HCT116 (cell line): Measurements from ENCODE around the gene EHMT1. TPM values are rescaled to one million over a fixed set of nuclear protein-coding genes. Genes with fewer than 3 reads are reported as not detected.

Experiments
- ATAC-seq: fragments of 200-7000 bp; cut with Tn5 transposase; 2 replicates; pipeline ENCODE4 v1.9.1; 2020; ENCODE audit warnings: mild to moderate bottlenecking, moderate library complexity
- BruUV-seq: library from RNA; stranded (reverse); fragments of 400-500 nt; replicated peaks from 2 replicates; lab custom pipeline; 2021; lab: Mats Ljungman, UMichigan
- CTCF ChIA-PET: fragments of 300-600 bp; sonication (Branson Sonifier 250); formaldehyde crosslinking; loops from one replicate; lab custom pipeline; 2021; ENCODE audit warnings: antibody characterized with exemption; lab: Charles Lee
- POLR2A ChIA-PET: fragments of 300-600, 350-600 bp; sonication (Branson Sonifier 250); formaldehyde crosslinking; loops from one replicate; lab custom pipeline; 2021; ENCODE audit warnings: antibody characterized with exemption; lab: Charles Lee
- RAD21 ChIA-PET, 2 experiments: fragments of 300-600 bp; sonication (Branson Sonifier 250); formaldehyde crosslinking; loops; one replicate each; lab custom pipeline; 2023; ENCODE audit warnings: low total read pairs in 2 of 2; ENCODE audit not compliant: uncharacterized antibody in 2 of 2, unreplicated experiment in 2 of 2, low non-redundant PET in 1 of 2; lab: Charles Lee
- DNase-seq: peaks from one replicate; pipeline ENCODE4 v3.0.0-alpha.2; 2010; ENCODE audit warnings: low read depth, low spot score
- H2AFZ ChIP-seq: fragments of 200-600 bp; shearing (Covaris generic), sonication (generic); 2 replicates; pipeline ENCODE4 v1.6.1; 2017; ENCODE audit warnings: low read depth, mixed run types, mixed read lengths, antibody characterized with exemption, low read length; ENCODE audit not compliant: poor library complexity, severe bottlenecking
- H3K27ac ChIP-seq: 2 replicates; pipeline ENCODE4 v1.5.1; 2012; ENCODE audit warnings: low read depth, low read length
- H3K27me3 ChIP-seq: fragments of 200-600 bp; sonication (generic); 2 replicates; pipeline ENCODE4 v1.6.1; 2016; ENCODE audit warnings: mixed run types, low read length, mixed read lengths; ENCODE audit not compliant: insufficient read depth
- H3K36me3 ChIP-seq, 2 experiments: fragments of 200-500 bp in 1 of 2; fragments of 200-600 bp in 1 of 2; sonication (Bioruptor generic) in 1 of 2; sonication (generic) in 1 of 2; 2 replicates each; pipeline versions ENCODE4 v1.5.1 to v1.6.1; 2014 to 2016; ENCODE audit warnings: low read length in 2 of 2, inconsistent platforms in 1 of 2, mixed read lengths in 1 of 2, mixed run types in 1 of 2; ENCODE audit not compliant: insufficient read depth in 2 of 2, control insufficient read depth in 1 of 2
- H3K4me1 ChIP-seq, 2 experiments: fragments of 200-600 bp in 1 of 2; sonication (generic) in 1 of 2; 2 replicates each; pipeline versions ENCODE4 v1.5.1 to v1.6.1; 2012 to 2017; ENCODE audit warnings: low read length in 2 of 2, inconsistent platforms in 1 of 2, mild to moderate bottlenecking in 1 of 2, mixed read lengths in 1 of 2, mixed run types in 1 of 2, moderate library complexity in 1 of 2; ENCODE audit not compliant: insufficient read depth in 2 of 2, control insufficient read depth in 1 of 2
- H3K4me2 ChIP-seq: fragments of 200-600 bp; sonication (generic); 2 replicates; pipeline ENCODE4 v1.6.1; 2017; ENCODE audit warnings: mixed run types, low read length, mixed read lengths
- H3K4me3 ChIP-seq, 2 experiments: fragments of 200-600 bp in 1 of 2; sonication (generic) in 1 of 2; replicated peaks in 1 of 2; 2 replicates each; pipeline ENCODE4 v1.5.1; 2011 to 2016; ENCODE audit warnings: low read length in 2 of 2, control low read depth in 1 of 2, low read depth in 1 of 2, mild to moderate bottlenecking in 1 of 2, mixed read lengths in 1 of 2, mixed run types in 1 of 2
- H3K79me2 ChIP-seq: fragments of 200-600 bp; sonication (generic); 2 replicates; pipeline ENCODE4 v1.6.1; 2017; ENCODE audit warnings: mild to moderate bottlenecking, mixed run types, low read length, moderate library complexity, mixed read lengths; ENCODE audit not compliant: insufficient read depth
- H3K9ac ChIP-seq: fragments of 200-600 bp; sonication (generic); 2 replicates; pipeline ENCODE4 v1.6.1; 2016; ENCODE audit warnings: low read length, mixed read lengths
- H3K9me2 ChIP-seq: fragments of 200-600 bp; sonication (generic), shearing (Covaris generic); 2 replicates; pipeline ENCODE4 v1.6.1; 2017; ENCODE audit warnings: mixed run types, mild to moderate bottlenecking, moderate library complexity; ENCODE audit not compliant: insufficient read depth
- H3K9me3 ChIP-seq, 2 experiments: fragments of 200-500 bp in 1 of 2; fragments of 200-600 bp in 1 of 2; sonication (Bioruptor generic) in 1 of 2; sonication (generic) in 1 of 2; 2 replicates each; pipeline ENCODE4 v1.6.1; 2014 to 2017; ENCODE audit warnings: low read length in 2 of 2, mixed read lengths in 2 of 2, inconsistent platforms in 1 of 2, low read depth in 1 of 2, mild to moderate bottlenecking in 1 of 2, mixed run types in 1 of 2, moderate library complexity in 1 of 2; ENCODE audit not compliant: control insufficient read depth in 1 of 2, insufficient read depth in 1 of 2
- H4K20me1 ChIP-seq: fragments of 200-600 bp; sonication (generic), shearing (Covaris generic); 2 replicates; pipeline ENCODE4 v1.6.1; 2017; ENCODE audit warnings: mixed run types, mild to moderate bottlenecking, moderate library complexity; ENCODE audit not compliant: insufficient read depth
- EZH2 ChIP-seq: fragments of 200-600 bp; sonication (generic); IDR thresholded peaks from 2 replicates; pipeline ENCODE4 v1.6.1; 2017; ENCODE audit warnings: antibody characterized with exemption, mixed run types
- FOSL1 ChIP-seq: IDR thresholded peaks from 2 replicates; pipeline ENCODE4 v1.6.1; 2012; ENCODE audit warnings: low read depth
- POLR2AphosphoS5 ChIP-seq: IDR thresholded peaks from 2 replicates; pipeline ENCODE4 v1.6.1; 2011; ENCODE audit warnings: mild to moderate bottlenecking, low read depth, low read length, moderate library complexity
- RAD21 ChIP-seq: IDR thresholded peaks from 2 replicates; pipeline ENCODE4 v1.6.1; 2012; ENCODE audit warnings: low read depth, mild to moderate bottlenecking
- SP1 ChIP-seq: IDR thresholded peaks from 2 replicates; pipeline ENCODE4 v1.6.1; 2012; ENCODE audit warnings: low read depth
- SRF ChIP-seq: IDR thresholded peaks from 2 replicates; pipeline ENCODE4 v1.6.1; 2012; ENCODE audit warnings: low read depth
- TCF7L2 ChIP-seq: IDR thresholded peaks from 2 replicates; pipeline ENCODE4 v1.7.0; 2011; ENCODE audit warnings: borderline replicate concordance, inconsistent platforms; ENCODE audit not compliant: insufficient read depth, insufficient read length; ENCODE audit errors: extremely low read depth
- intact Hi-C: fragments of 100-400 bp; cut with micrococcal nuclease; formaldehyde crosslinking; loops from 2 replicates; pipeline ENCODE4 v1.10.0; 2022
- total RNA-seq: library from RNA; stranded (reverse); gene quantifications from one replicate; pipeline ENCODE4 v1.2.1, GENCODE V29; 2021; ENCODE audit not compliant: unreplicated experiment

The EHMT1 gene
- total RNA-seq, 1 experiment from 2014 or later = 86.1 TPM

DNA sequence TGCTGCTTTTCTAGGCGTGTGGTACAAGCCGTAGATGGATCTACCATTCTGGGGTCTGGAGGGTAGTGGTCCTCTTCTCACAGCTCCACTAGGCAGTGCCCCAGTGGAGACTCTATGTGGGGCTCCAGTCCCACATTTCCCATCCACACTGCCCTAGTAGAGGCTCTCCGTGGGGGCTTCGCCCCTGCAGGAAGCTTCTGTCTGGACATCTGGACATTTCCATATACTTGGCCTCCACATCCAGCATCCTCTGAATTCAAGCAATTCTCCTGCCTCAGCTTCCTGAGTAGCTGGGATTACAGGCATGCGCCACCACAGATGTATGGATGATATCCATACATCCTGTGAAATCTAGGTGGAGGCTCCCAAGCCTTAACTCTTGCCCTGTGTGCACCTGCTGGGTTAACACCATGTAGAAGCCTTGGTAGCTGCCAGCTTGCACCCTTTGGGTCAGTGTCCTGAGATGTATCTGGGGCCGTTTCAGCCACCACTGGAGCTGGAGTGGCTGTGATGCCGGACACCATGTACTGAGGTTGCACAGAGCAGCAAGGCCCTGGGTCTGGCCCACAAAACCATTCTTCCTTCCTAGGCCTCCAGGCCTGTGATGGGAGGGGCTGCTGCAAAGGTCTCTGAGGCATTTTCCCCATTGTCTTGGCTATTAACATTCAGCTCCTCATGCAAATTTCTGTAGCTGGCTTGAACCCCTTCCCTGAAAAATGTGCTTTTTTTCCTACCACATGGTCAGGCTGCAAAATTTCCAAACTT lies 84.0 kb downstream of the EHMT1 start:
- ATAC-seq = no peak
- H4K20me1 ChIP-seq = peaks cover 3% of the 10 kb centered on the region; the same call in 1 of the 2 replicates
- H2AFZ ChIP-seq = no peak overlapping the region
- ChIA-PET RAD21 (no interaction called here), POLR2A (no interaction called here), CTCF (no interaction called here)
- no peak for DNase-seq
- TF ChIP-seq POLR2AphosphoS5 (no peak), SRF (no peak), RAD21 (no peak), TCF7L2 (no peak), SP1 (no peak)
- BruUV-seq = no TSS peak
- no peaks in the 10 kb centered on the region for H3K27me3 ChIP-seq
- peaks cover 86% of the 10 kb centered on the region for H3K79me2 ChIP-seq
- no peak overlapping the region for H3K27ac ChIP-seq
- no peak overlapping the region for H3K4me3 ChIP-seq
- no peak overlapping the region for H3K9ac ChIP-seq
- H3K4me1 ChIP-seq = peaks cover 0 to 5% of the 10 kb centered on the region in 2 experiments; a peak in 2 of 4 replicates
- no peaks in the 10 kb centered on the region for H3K9me2 ChIP-seq
- peaks cover 6% of the 10 kb centered on the region in 2 experiments; a peak in 1 of 4 replicates for H3K9me3 ChIP-seq
- H3K36me3 ChIP-seq = no peaks in the 10 kb centered on the region
- intact Hi-C loops = no loop called here
- H3K4me2 ChIP-seq = no peak overlapping the region

DNA sequence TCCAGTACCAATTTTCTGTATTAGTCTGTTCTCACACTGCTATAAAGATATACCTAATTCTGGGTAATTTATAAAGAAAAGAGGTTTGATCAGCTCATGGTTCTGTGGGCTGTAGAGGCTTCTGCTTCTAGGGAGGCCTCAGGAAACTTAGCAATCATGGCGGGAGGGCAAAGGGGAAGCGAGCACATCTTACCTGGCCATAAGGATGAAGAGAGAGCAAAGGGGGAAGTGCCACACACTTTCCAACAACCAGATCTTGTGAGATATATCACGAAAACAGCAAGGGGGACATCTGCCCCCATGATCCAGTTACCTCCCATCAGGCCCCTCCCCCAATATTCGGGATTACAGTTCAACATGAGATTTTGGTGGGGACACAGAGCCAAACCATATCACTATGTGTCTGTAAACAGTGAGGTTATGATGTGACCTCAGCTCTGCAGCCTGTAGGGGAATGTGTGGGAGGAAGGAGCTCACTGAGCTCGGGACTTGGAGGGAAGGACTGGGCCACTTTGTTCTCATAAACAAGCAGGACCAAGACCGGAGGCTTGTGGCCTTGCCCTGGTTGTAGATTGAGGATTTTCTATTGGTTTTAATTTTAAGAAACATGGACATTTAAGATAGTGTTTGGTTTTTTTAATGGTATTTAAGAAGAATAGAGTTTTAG lies 85.2 kb downstream of the EHMT1 start:
- H3K9ac ChIP-seq = no peak overlapping the region
- H4K20me1 ChIP-seq = peaks cover 9% of the 10 kb centered on the region; the same call in 1 of the 2 replicates
- H3K27me3 ChIP-seq = no peaks in the 10 kb centered on the region
- intact Hi-C loops = no loop called here
- no peak for TF ChIP-seq EZH2
- TF ChIP-seq FOSL1 = no peak
- RAD21 ChIA-PET = no interaction called here
- POLR2A ChIA-PET = no interaction called here
- H3K27ac ChIP-seq = no peak overlapping the region
- no peak overlapping the region for H3K4me2 ChIP-seq
- H3K79me2 ChIP-seq = peaks cover 87% of the 10 kb centered on the region
- no peak overlapping the region for H3K4me3 ChIP-seq
- H3K4me1 ChIP-seq = peaks cover 0 to 5% of the 10 kb centered on the region in 2 experiments; a peak in 2 of 4 replicates
- H3K36me3 ChIP-seq = no peaks in the 10 kb centered on the region
- DNase-seq (no peak), ATAC-seq (no peak)
- no peak overlapping the region for H2AFZ ChIP-seq
- CTCF ChIA-PET = no interaction called here
- H3K9me2 ChIP-seq = no peaks in the 10 kb centered on the region
- H3K9me3 ChIP-seq = peaks cover 6% of the 10 kb centered on the region in 2 experiments; a peak in 1 of 4 replicates
- BruUV-seq = no TSS peak
